GM11168 (cell line): ENCODE data around the gene POU5F1.

Source experiments
- in situ Hi-C: fragments of 300-500 bp; cut with MboI; formaldehyde crosslinking; loops from one replicate; pipeline ENCODE4 v1.12.0; 2022; ENCODE audit warnings: low sequenced_read_pairs; ENCODE audit not compliant: unreplicated experiment

The POU5F1 gene

DNA sequence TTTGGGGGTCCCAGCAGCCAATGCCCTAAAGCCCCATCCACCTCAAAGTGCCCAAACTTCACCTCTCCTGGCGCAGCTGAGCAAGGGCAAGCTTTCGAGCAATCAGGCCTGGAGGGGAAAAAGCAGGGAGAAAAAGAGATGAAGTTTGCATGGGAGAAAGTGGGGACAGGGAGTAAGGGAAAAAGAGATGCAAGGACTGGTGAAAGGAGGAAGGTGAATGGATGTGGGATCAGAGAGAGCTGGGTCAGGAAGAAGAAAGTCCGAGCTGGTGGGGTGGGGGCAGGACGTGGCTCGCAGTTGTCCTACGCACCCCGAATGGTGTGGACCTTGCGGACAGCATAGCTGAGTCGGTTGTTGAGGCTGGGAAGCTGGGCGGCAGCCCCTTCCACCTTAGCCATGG is 25.1 kb downstream of the POU5F1 start:
- in situ Hi-C loops: no loop called here

- in situ Hi-C loops: no loop called here
Observed at GRCh38 chr6:31144970-31145340, 25.5 kb downstream of the POU5F1 start.

- in situ Hi-C loops: no loop called here
Observed at GRCh38 chr6:31144296-31144969, 26.0 kb downstream of the POU5F1 start.

- in situ Hi-C loops: no loop called here
Observed at GRCh38 chr6:31143148-31143547, 27.3 kb downstream of the POU5F1 start.

- in situ Hi-C loops: no loop called here
Observed at GRCh38 chr6:31142361-31142761, 28.1 kb downstream of the POU5F1 start.

DNA sequence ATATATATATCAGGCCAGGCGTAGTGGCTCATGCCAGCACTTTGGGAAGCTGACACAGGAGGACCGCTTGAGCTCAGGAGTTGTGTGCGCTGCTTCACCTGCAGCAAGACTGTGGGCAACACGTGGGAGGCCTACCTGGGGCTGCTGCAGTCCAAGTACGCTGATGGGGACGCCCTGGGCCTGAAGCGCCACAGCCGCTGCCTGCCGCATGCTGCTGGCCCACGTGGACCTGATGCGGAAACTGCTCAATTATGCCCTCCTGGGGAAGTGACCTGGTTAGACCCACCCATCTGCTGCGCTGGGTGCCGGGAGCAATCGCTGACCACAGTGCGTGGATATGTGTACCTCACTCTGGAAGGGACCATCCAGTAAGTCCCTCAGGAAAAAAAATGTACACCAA is 29.8 kb downstream of the POU5F1 start:
- in situ Hi-C loops: no loop called here

DNA sequence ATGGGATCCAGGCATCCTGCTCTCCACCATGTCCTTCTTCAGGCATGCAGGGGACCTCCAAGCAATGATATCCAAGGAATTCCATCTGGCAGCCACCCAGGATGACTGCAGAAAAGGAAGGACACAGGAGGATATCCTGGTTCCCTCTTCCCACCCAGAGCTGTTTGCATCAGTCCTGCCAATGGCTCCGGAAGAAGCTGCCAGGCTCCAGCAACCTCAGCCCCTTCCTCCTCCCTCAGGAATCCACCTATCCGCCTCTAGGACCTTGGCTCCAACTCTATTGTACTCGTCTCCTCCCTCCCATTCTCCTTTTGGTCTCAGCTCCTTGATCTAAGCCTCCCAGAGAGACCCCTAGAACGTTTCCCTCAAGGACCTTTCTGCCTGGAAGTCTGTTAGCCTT is 30.9 kb downstream of the POU5F1 start:
- in situ Hi-C loops: loop anchor here (5.0 kb wide), 2 partner anchors 53 to 228 kb away; no protein-coding TSS in a partner anchor

DNA sequence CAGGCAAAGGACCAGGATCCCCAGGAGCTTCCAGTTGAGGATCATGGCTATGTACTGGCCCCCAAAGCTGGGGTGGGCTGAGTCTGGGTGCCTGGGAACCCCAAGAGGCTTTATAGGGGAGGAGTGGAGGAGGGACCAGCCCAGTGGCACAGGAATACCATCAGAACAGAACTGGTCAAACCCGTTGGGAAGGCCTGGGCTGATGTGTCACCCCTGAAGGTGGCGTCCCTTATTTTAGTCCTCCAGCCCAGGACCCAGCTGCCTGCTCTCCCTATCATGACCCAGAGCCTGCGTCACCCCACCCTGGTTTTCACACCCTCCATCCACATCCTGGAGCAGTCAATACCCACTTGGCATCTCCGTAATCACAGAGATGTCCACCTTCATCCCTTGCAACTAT is 31.5 kb downstream of the POU5F1 start, which contains the start of gene PSORS1C2:
PSORS1C2 (minus strand) TSS at position 85 of the 400 bp plus-strand sequence; CDS start at position 45, 40 bp downstream.
- in situ Hi-C loops: loop anchor here (5.0 kb wide), 2 partner anchors 53 to 228 kb away; no protein-coding TSS in a partner anchor

DNA sequence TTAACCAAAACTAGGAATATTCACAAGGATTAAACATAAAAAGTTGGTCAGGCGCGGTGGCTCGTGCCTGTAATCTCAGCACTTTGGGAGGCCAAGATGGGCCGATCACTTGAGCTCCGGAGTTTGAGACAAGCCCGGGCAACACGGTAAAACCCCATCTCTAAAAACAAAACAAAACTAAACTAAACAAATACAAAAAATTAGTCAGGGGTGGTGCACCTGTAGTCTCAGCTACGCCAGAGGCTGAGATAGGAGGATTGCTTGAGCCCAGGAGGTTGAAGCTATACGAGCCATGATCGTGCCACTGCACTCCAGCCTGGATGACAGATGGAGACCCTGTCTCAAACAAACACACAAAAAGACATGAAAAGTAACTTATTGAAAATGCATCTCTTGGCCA is 34.8 kb downstream of the POU5F1 start:
- in situ Hi-C loops: loop anchor here (5.0 kb wide), 2 partner anchors 57 to 232 kb away; no protein-coding TSS in a partner anchor

- in situ Hi-C loops: no loop called here
Observed at GRCh38 chr6:31132806-31133205, 37.7 kb downstream of the POU5F1 start.

DNA sequence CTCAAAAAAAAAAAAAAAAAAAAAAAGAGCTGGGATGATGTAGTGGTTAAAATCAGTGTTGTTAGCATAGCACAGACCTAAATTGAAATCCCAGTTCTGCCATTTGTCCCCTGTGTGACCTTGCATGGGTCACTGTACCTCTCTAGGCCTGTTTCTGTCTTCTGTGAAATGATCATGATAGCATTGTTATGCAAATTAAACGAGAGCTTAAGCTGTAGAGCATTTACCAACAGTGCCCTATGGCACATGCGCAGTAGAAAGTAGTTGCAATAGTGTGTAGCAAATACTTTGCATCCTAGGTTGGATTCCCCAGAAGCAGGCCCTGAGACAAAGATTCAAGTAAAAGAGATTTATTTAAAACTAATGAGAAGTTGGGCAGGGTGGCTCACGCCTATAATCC is 38.9 kb downstream of the POU5F1 start:
- in situ Hi-C loops: no loop called here

DNA sequence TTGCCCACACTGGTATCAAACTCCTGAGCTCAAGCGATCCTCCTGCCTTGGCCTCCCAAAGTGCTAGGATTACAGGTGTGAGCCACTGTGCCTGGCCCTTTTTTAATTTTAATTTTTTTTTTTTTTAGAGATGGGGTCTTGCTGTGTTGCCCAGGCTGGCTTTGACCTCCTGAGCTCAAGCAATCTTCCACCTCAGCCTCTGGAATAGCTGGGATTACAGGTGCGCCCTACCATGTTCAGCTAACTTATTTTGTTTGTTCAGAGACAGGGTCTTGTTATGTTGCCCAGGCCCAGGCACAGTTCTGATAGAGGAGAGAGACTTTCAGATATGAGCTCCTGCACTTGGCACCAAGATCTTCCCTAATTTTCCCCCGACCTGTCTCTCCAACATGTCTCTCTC is 39.7 kb downstream of the POU5F1 start:
- in situ Hi-C loops: no loop called here

- in situ Hi-C loops: no loop called here
Observed at GRCh38 chr6:31129130-31129529, 41.4 kb downstream of the POU5F1 start.

DNA sequence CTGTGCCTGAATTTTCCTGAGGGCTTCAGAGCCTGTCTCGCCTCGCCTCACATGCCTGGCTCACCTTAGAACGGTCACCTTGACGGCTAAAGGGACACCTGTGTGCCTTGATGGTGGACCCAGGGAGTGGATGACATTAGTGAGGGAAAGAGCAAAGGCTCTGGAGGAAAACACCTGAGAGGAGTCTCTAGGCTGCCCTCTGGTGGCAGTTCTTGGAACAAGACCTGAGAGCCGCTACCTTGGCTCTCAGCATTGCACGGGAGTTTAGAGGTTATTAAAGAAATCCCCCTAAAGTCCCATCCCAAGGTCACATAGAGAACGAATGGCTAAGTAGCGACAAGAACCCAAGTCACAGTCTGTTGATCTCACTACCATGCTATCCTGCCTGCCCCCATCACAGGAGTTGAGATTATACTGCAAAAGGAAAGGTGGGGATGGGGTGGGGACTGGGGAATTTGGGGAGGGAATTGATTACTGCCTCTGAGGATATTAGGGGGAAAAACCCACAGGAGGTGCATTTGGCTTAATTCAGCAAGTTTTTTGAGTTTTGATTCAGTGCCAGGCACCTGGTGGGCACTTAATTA is 42.3 kb downstream of the POU5F1 start:
- in situ Hi-C loops: no loop called here

- in situ Hi-C loops: no loop called here
Observed at GRCh38 chr6:31126396-31127175, 43.9 kb downstream of the POU5F1 start.

- in situ Hi-C loops: no loop called here
Observed at GRCh38 chr6:31125586-31126363, 44.7 kb downstream of the POU5F1 start.

GRCh38 chr6:31125162-31125561 is 45.3 kb downstream of the POU5F1 start:
- in situ Hi-C loops: no loop called here

- in situ Hi-C loops: no loop called here
Observed at GRCh38 chr6:31122791-31123706, 47.4 kb downstream of the POU5F1 start.

DNA sequence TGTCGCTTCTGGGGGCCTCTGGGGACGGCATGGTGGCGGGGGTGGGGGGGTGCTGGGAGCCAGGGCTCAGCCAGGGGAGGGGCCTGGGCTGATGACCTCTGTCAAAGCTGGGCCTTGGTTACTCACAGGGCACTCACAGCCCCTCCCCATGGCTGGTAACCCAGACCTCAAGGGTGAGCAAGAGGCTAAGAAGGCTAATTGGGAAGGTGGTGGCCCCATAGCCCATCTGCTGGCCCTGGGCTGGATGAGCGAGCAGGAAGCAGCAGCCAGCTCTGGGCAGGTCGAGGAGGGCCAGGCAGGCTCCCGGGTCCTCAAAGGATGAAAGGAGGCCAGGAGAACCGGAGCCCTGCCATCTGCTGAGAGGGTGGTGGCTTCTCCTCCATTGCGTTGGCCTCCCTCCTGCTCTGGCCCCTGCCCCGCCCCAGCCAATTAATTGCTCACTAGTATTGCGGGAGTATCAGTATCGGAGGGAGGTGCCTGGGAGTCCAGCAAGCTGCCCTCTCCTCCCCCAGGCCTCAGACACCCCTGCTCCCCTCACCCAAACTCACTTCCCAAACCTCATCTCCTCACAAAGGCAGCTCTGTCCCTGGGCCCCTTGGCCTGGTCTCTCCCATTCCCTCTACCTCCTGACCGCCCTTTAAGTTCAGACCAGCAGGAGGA is 49.2 kb downstream of the POU5F1 start:
- in situ Hi-C loops: no loop called here
